ENCODE results near the gene ALDH4A1.
A peak's percentile ranks its signal among the peaks of the same experiment; 100 is the strongest.

The ALDH4A1 gene

DNA sequence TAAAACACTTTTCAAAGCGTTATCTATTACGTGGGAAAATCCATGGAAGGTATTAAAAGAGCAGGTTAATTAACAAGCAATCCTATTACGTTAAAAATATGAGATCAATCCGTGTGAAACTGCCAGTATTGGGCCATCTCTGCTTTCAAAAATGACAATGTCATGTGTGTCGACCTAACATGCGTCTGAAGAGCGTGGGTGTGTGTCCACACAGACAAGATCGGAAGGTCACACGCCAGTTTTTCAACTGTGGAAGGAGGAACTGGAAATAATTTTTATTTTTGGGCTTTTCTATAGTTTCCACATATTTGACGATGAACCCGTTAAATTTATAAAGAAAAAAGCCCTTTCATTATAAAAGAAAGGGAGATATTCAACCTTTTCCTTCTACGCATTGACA lies 17.6 kb upstream of the ALDH4A1 start:
- DNase-seq (ENCODE audit: low spot score in 2 of 2) (no peak), ATAC-seq (no peak)
- H3K4me3 Mint-ChIP-seq, result no peak overlapping the region
- peaks cover 38% of the 10 kb centered on the region for H3K4me1 Mint-ChIP-seq
- H3K9me3 Mint-ChIP-seq, result no peaks in the 10 kb centered on the region
- H3K36me3 Mint-ChIP-seq, result peaks cover 65% of the 10 kb centered on the region
- peak overlapping the region; percentile 93 for H3K27ac Mint-ChIP-seq

- Mint-ChIP-seq H3K9me3 (no peaks in the 10 kb centered on the region), H3K36me3 (peaks cover 71% of the 10 kb centered on the region), H3K27ac (peak overlapping the region; percentile 93), H3K4me1 (peaks cover 33% of the 10 kb centered on the region), H3K4me3 (no peak overlapping the region)
- no peak for ATAC-seq
- no peak for DNase-seq (ENCODE audit: low spot score in 2 of 2)
These were observed 17.0 kb upstream of the ALDH4A1 start for GRCh38 chr1:18919197-18919905.

DNA sequence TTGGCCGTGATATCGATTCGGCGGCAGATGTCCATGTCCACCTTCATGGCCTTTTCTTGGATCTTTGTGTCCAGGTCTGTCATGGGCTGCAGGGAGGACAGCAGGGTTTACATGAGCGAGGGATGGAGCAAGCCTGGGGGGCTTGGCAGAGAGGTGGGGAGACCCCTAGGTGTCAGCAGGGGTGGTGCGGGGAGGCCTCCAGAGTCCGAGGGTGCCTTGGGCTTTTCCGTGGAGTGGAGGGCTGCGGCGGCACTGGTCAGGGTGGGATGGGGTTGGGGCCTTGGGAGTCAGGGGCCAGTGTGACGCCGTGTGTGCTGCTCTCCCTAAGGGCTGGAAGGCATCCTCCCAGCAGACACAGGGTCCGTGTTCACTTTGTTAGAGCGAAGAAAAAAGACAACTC lies 16.1 kb upstream of the ALDH4A1 start:
- H3K4me3 Mint-ChIP-seq, result no peak overlapping the region
- no peak for ATAC-seq
- DNase-seq (ENCODE audit: low spot score in 2 of 2), result no peak

GRCh38 chr1:18917071-18917799 lies 14.9 kb upstream of the ALDH4A1 start:
- Mint-ChIP-seq H3K4me1 (peaks cover 28% of the 10 kb centered on the region), H3K27ac (peak overlapping the region; percentile 93), H3K4me3 (no peak overlapping the region), H3K9me3 (no peaks in the 10 kb centered on the region), H3K36me3 (peaks cover 81% of the 10 kb centered on the region)
- ATAC-seq (no peak), DNase-seq (ENCODE audit: low spot score in 2 of 2) (no peak)

More for the DNA sequence above, 16.1 kb upstream of the ALDH4A1 start:
- Mint-ChIP-seq H3K27ac (peak overlapping the region; percentile 93), H3K4me1 (peaks cover 30% of the 10 kb centered on the region), H3K9me3 (no peaks in the 10 kb centered on the region), H3K36me3 (peaks cover 75% of the 10 kb centered on the region)

DNA sequence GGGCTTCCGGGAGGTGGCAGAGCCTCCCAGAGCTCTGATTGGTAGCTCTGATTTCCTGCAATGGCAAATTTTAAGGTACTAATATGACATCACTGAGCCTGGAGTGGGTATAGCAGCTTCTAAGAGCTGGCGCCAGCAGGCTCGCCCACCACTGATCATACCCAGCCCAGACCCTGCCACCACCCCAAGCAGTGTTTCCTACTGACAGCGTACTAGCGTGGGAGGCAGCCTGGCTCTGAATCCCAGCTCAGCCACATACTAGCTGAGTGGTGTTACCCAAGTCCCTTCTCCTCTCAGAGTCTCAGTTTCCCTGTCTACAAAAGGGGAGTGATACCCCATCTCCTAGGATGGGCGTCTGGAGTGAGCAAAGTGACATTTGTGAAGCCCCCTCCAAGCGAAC lies 13.0 kb upstream of the ALDH4A1 start:
- no peak overlapping the region for H3K4me3 Mint-ChIP-seq
- H3K36me3 Mint-ChIP-seq, result peaks cover 98% of the 10 kb centered on the region
- H3K27ac Mint-ChIP-seq, result peak overlapping the region; percentile 81
- ATAC-seq, result no peak
- no peak for DNase-seq (ENCODE audit: low spot score in 2 of 2)
- no peaks in the 10 kb centered on the region for H3K9me3 Mint-ChIP-seq
- H3K4me1 Mint-ChIP-seq, result peaks cover 28% of the 10 kb centered on the region

- no peaks in the 10 kb centered on the region for H3K9me3 Mint-ChIP-seq
- no peak overlapping the region for H3K4me3 Mint-ChIP-seq
- DNase-seq (ENCODE audit: low spot score in 2 of 2), result peak; percentile 66 to 87
- peak overlapping the region; percentile 86 for H3K27ac Mint-ChIP-seq
- peak; percentile 78 for ATAC-seq
- peaks cover 28% of the 10 kb centered on the region for H3K4me1 Mint-ChIP-seq
- H3K36me3 Mint-ChIP-seq, result peaks cover 99% of the 10 kb centered on the region
These were observed 10.9 kb upstream of the ALDH4A1 start for GRCh38 chr1:18913065-18913835.

GRCh38 chr1:18912550-18912949 lies 10.2 kb upstream of the ALDH4A1 start:
- H3K4me3 Mint-ChIP-seq, result no peak overlapping the region
- peak overlapping the region; percentile 86 for H3K27ac Mint-ChIP-seq
- no peak for DNase-seq (ENCODE audit: low spot score in 2 of 2)
- peaks cover 30% of the 10 kb centered on the region for H3K4me1 Mint-ChIP-seq
- H3K36me3 Mint-ChIP-seq, result peaks cover 99% of the 10 kb centered on the region
- ATAC-seq, result no peak
- no peaks in the 10 kb centered on the region for H3K9me3 Mint-ChIP-seq

GRCh38 chr1:18908911-18909771 lies 6.8 kb upstream of the ALDH4A1 start:
- H3K4me1 Mint-ChIP-seq, result peaks cover 28% of the 10 kb centered on the region
- H3K4me3 Mint-ChIP-seq, result no peak overlapping the region
- H3K27ac Mint-ChIP-seq, result peak overlapping the region; percentile 85
- DNase-seq (ENCODE audit: low spot score in 2 of 2) (no peak), ATAC-seq (no peak)
- no peaks in the 10 kb centered on the region for H3K9me3 Mint-ChIP-seq
- peaks cover 99% of the 10 kb centered on the region for H3K36me3 Mint-ChIP-seq

GRCh38 chr1:18907917-18908845 lies 5.8 kb upstream of the ALDH4A1 start:
- H3K27ac Mint-ChIP-seq, result peak overlapping the region; percentile 85
- no peaks in the 10 kb centered on the region for H3K9me3 Mint-ChIP-seq
- H3K36me3 Mint-ChIP-seq, result peaks cover 97% of the 10 kb centered on the region
- DNase-seq (ENCODE audit: low spot score in 2 of 2) (no peak), ATAC-seq (no peak)
- no peak overlapping the region for H3K4me3 Mint-ChIP-seq
- H3K4me1 Mint-ChIP-seq, result peaks cover 31% of the 10 kb centered on the region

- peak overlapping the region; percentile 85 for H3K27ac Mint-ChIP-seq
- no peak for ATAC-seq
- peaks cover 90% of the 10 kb centered on the region for H3K36me3 Mint-ChIP-seq
- H3K4me3 Mint-ChIP-seq, result no peak overlapping the region
- peaks cover 28% of the 10 kb centered on the region for H3K4me1 Mint-ChIP-seq
- DNase-seq (ENCODE audit: low spot score in 2 of 2), result peak; percentile 43 to 73
- H3K9me3 Mint-ChIP-seq, result no peaks in the 10 kb centered on the region
These were observed 4.9 kb upstream of the ALDH4A1 start for GRCh38 chr1:18907021-18907916.

DNA sequence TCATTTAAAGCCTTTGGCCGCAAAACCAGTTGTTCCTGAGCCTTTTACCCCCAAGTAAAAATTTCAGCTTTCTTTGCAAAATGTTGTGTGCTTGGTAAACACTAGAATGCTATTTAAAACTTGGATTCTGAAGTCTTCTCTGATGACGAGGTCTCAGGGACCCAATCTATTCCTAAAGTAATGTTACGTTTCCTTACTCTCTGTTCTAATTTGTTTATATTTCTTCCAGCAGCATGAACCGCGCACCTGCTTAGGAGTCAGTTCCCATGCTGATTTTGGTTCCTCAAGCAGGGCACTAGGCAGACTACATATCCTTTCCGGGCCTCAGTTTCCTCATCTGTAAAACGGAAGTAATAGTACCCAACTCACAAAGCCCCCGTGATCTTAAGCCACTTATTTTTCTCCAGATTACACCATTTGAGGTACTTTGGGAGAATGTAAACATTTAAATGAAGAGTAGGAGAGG lies 969 bp upstream of the ALDH4A1 start:
- ATAC-seq (no peak), DNase-seq (ENCODE audit: low spot score in 2 of 2) (no peak)
- peaks cover 61% of the 10 kb centered on the region for H3K36me3 Mint-ChIP-seq
- peak overlapping the region; percentile 96 for H3K4me3 Mint-ChIP-seq
- H3K27ac Mint-ChIP-seq, result peak overlapping the region; percentile 98
- peaks cover 31% of the 10 kb centered on the region for H3K4me1 Mint-ChIP-seq
- H3K9me3 Mint-ChIP-seq, result no peaks in the 10 kb centered on the region

- no peak for DNase-seq (ENCODE audit: low spot score in 2 of 2)
- ATAC-seq, result no peak
- peaks cover 48% of the 10 kb centered on the region for H3K36me3 Mint-ChIP-seq
- peaks cover 22% of the 10 kb centered on the region for H3K4me1 Mint-ChIP-seq
- H3K27ac Mint-ChIP-seq, result peak overlapping the region; percentile 98
- H3K4me3 Mint-ChIP-seq, result peak overlapping the region; percentile 96
- no peaks in the 10 kb centered on the region for H3K9me3 Mint-ChIP-seq
These were observed 318 bp downstream of the ALDH4A1 start for GRCh38 chr1:18901952-18902522.
